ENCODE measurements around the gene USP3. TPM values are rescaled to one million over a fixed set of nuclear protein-coding genes. Genes with fewer than 3 reads are reported as not detected.

The USP3 gene
- total and polyA plus RNA-seq, 5 donors from 2014 or later: 49.5 to 223 (median 55.7) TPM

Other genes with a start within 250 kb of the USP3 start
- gene APH1B, start 227.0 kb upstream of the USP3 start, total RNA-seq: 19.0 TPM
- gene APH1B, start 227.0 kb upstream of the USP3 start, polyA plus RNA-seq: 10 to 100 TPM in 2 of 4 donors, 1 to 10 TPM in 2; 9.1 to 16.2 (median 11.6) TPM
- gene CA12, start 122.7 kb upstream of the USP3 start, total RNA-seq: not detected
- gene CA12, start 122.7 kb upstream of the USP3 start, polyA plus RNA-seq: not detected
- gene FBXL22, start 92.8 kb downstream of the USP3 start, total RNA-seq: 1.7 TPM
- 1 to 10 TPM in 2 of 4 donors, under 1 TPM in 2; 0.45 to 2.1 (median 1.0) TPM for gene FBXL22, start 92.8 kb downstream of the USP3 start, polyA plus RNA-seq